Gastrocnemius medialis (tissue), 4 donors: ENCODE data around the gene TTPAL. TPM values are rescaled to one million over a fixed set of nuclear protein-coding genes. Genes with fewer than 3 reads are reported as not detected.

ENCODE experiments used
- ATAC-seq, 2 donors: fragments of 150-250 bp; one replicate each; pipeline ENCODE4 v1.9.1; 2016
- DNase-seq, 2 donors: peaks; one replicate each; pipeline ENCODE4 v3.0.0-alpha.2; 2019
- H3K27ac ChIP-seq, 4 donors: fragments of 200-600 bp; sonication (generic); 1 replicate in 1 of 4; 2 replicates in 3 of 4; pipeline ENCODE4 v1.5.1; 2016 to 2018; ENCODE audit warnings: mild to moderate bottlenecking in 2 of 4, moderate library complexity in 1 of 4
- H3K27me3 ChIP-seq, 3 donors: fragments of 200-600 bp; sonication (generic) in 2 of 3; 1 replicate in 1 of 3; 2 replicates in 2 of 3; pipeline versions ENCODE4 v1.5.1 to v1.6.0; 2016 to 2019; ENCODE audit warnings: mild to moderate bottlenecking in 1 of 3, moderate library complexity in 1 of 3
- H3K36me3 ChIP-seq, 2 donors: fragments of 200-600 bp; sonication (generic) in 1 of 2; one replicate each; pipeline ENCODE4 v1.5.1; 2017 to 2018
- H3K4me1 ChIP-seq, 2 donors: fragments of 200-600 bp; sonication (generic) in 1 of 2; one replicate each; pipeline ENCODE4 v1.5.1; 2016 to 2017; ENCODE audit warnings: mild to moderate bottlenecking in 2 of 2
- H3K4me3 ChIP-seq, 4 donors: fragments of 200-600 bp; sonication (generic) in 3 of 4; 1 replicate in 1 of 4; 2 replicates in 3 of 4; pipeline ENCODE4 v1.5.1; 2016 to 2019; ENCODE audit warnings: mild to moderate bottlenecking in 2 of 4
- H3K9me3 ChIP-seq, 3 donors: fragments of 200-600 bp; sonication (generic) in 2 of 3; 1 replicate in 1 of 3; 2 replicates in 2 of 3; pipeline ENCODE4 v1.5.1; 2016 to 2019
- CTCF ChIP-seq, 5 experiments: fragments of 450-650 bp in 3 of 5; fragments of 200-600 bp in 2 of 5; sonication (generic) in 2 of 5; IDR thresholded peaks in 4 of 5; conservative IDR thresholded peaks in 1 of 5; 1 replicate in 4 of 5; 2 replicates in 1 of 5; pipeline ENCODE4 v1.5.1; 2016 to 2019; ENCODE audit warnings: antibody characterized with exemption in 5 of 5, mild to moderate bottlenecking in 3 of 5, moderate library complexity in 3 of 5
- POLR2A ChIP-seq, 2 donors: fragments of 450-650 bp; IDR thresholded peaks; one replicate each; pipeline ENCODE4 v1.6.1; 2017; ENCODE audit warnings: antibody characterized with exemption in 2 of 2, mild to moderate bottlenecking in 2 of 2, moderate library complexity in 2 of 2
- in situ Hi-C, 4 donors: fragments of 200-750 bp; cut with MboI; loops; one replicate each; pipeline versions ENCODE4 v1.15.0 to v1.8.0; 2017; ENCODE audit warnings: low sequenced_read_pairs in 4 of 4
- intact Hi-C: fragments of 100-400 bp; cut with DNase I; formaldehyde crosslinking; loops from one replicate; pipeline ENCODE4 v1.15.1; 2023; ENCODE audit warnings: low total_unique reads
- total RNA-seq, 4 donors: library from RNA; depleted of rRNA; stranded (reverse); fragments of >200 nt; gene quantifications; one replicate each; pipeline versions ENCODE4 v1.1.0 to v1.2.3, GENCODE V29; 2016

The TTPAL gene
- total RNA-seq, 4 donors from 2014 or later: 3.5 to 5.0 (median 4.7) TPM

GRCh38 chr20:44541992-44542391 lies 66.3 kb downstream of the TTPAL start:
- Histone ChIP-seq H3K27ac (no peak overlapping the region), H3K9me3 (no peaks in the 10 kb centered on the region), H3K4me1 (peaks cover 8% of the 10 kb centered on the region in 2 donors), H3K4me3 (no peak overlapping the region), H3K27me3 (no peaks in the 10 kb centered on the region), H3K36me3 (no peaks in the 10 kb centered on the region)
- intact Hi-C loops: no loop called here
- DNase-seq: no peak
- TF ChIP-seq POLR2A (IDR thresholded peaks at IDR 0.05) (no peak), CTCF (IDR thresholded peaks at IDR 0.05 in 4 of 5, conservative IDR thresholded peaks at IDR 0.05 in 1 of 5) (no peak)
- in situ Hi-C loops: loop anchor here (25.0 kb wide), 2 partner anchors 155 to 195 kb away; partner anchors contain the start of gene KCNK15 (in 1 of the 4)
- no peak for ATAC-seq

GRCh38 chr20:44542890-44543289 lies 67.2 kb downstream of the TTPAL start:
- Histone ChIP-seq H3K9me3 (no peaks in the 10 kb centered on the region), H3K36me3 (no peaks in the 10 kb centered on the region), H3K4me3 (no peak overlapping the region), H3K4me1 (peaks cover 8% of the 10 kb centered on the region in 2 donors), H3K27me3 (no peaks in the 10 kb centered on the region), H3K27ac (no peak overlapping the region)
- intact Hi-C loops: no loop called here
- DNase-seq: no peak
- ATAC-seq: no peak
- in situ Hi-C loops: loop anchor here (25.0 kb wide), 2 partner anchors 156 to 194 kb away; partner anchors contain the start of gene KCNK15 (in 1 of the 4)
- TF ChIP-seq CTCF (IDR thresholded peaks at IDR 0.05 in 4 of 5, conservative IDR thresholded peaks at IDR 0.05 in 1 of 5): no peak
- no peak for TF ChIP-seq POLR2A (IDR thresholded peaks at IDR 0.05)

- no peak for ATAC-seq
- in situ Hi-C loops: loop anchor here (25.0 kb wide), 2 partner anchors 156 to 194 kb away; partner anchors contain the start of gene KCNK15 (in 1 of the 4)
These were observed 67.7 kb downstream of the TTPAL start for GRCh38 chr20:44543358-44543757.

More at GRCh38 chr20:44543358-44543757, 67.7 kb downstream of the TTPAL start:
- peaks cover 8% of the 10 kb centered on the region in 2 donors for H3K4me1 ChIP-seq
- H3K36me3 ChIP-seq: no peaks in the 10 kb centered on the region
- H3K27ac ChIP-seq: no peak overlapping the region
- no peak for DNase-seq
- intact Hi-C loops: no loop called here
- H3K27me3 ChIP-seq: no peaks in the 10 kb centered on the region
- TF ChIP-seq POLR2A (IDR thresholded peaks at IDR 0.05): no peak
- TF ChIP-seq CTCF (IDR thresholded peaks at IDR 0.05 in 4 of 5, conservative IDR thresholded peaks at IDR 0.05 in 1 of 5): no peak
- H3K9me3 ChIP-seq: no peaks in the 10 kb centered on the region
- no peak overlapping the region for H3K4me3 ChIP-seq

Other genes starting within 250 kb of the TTPAL start
- not detected for gene GDAP1L1, start 228.6 kb upstream of the TTPAL start, total RNA-seq
- gene FITM2, start 164.7 kb upstream of the TTPAL start, total RNA-seq: 10 to 100 TPM in 1 of 4 donors, 1 to 10 TPM in 3; 7.6 to 10.1 (median 8.7) TPM
- not detected for gene R3HDML, start 138.8 kb upstream of the TTPAL start, total RNA-seq
- under 1 TPM in 3 of 4 donors, not detected in 1; 0.29 to 0.83 (median 0.51) TPM for gene HNF4A, start 120.2 kb upstream of the TTPAL start, total RNA-seq
- gene SERINC3, start 46.2 kb downstream of the TTPAL start, total RNA-seq: 100 to 1,000 TPM in 3 of 4 donors, 10 to 100 TPM in 1; 93.3 to 174 (median 139) TPM
- gene PKIG, start 106.7 kb downstream of the TTPAL start, total RNA-seq: 100 to 1,000 TPM in 2 of 4 donors, 10 to 100 TPM in 2; 72.9 to 153 (median 100) TPM
- gene ADA, start 175.8 kb downstream of the TTPAL start, total RNA-seq: 1 to 10 TPM; 2.2 to 5.1 (median 3.0) TPM
- gene CCN5, start 239.5 kb downstream of the TTPAL start, total RNA-seq: 10 to 100 TPM; 16.4 to 65.3 (median 45.7) TPM